ENCODE results near the gene RAPGEF4. TPM values are rescaled to one million over a fixed set of nuclear protein-coding genes. Genes with fewer than 3 reads are reported as not detected.

RAPGEF4 gene
- total RNA-seq, 2 experiments from 2014 or later, result 0.21 TPM; not detected in 1

DNA sequence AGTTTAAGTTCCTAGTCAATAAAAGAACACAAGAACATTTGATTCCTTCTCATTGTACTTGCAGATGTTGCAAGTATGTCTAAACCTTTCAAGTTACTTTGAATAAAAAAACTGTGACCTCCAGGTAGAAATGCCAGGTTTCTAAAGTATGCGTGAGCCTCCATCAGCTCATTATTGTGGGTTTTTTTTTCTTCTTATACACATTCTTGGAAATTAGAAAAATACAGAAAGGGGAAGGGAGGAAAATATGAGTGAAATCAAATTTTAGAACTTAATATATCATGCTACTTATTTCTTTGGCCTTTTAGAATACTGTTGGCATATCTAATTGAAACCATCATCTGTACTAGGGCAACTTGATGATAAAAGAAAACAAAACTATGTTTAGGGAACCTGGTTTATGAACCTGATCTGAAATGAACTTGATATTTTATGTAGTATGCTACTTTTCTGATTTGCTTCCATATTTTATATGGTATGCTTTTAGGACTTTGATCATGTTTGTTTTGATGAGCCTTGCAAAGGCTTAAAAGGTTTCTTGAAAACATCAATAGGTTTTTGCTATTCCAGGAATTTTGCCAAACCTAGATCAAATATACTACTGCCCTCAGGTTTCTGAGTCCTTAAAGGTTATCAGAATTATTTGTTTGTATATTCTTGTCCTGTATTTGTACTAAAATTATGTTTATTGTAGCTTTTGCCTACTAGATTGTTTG, 209.3 kb downstream of the RAPGEF4 start:
- Mint-ChIP-seq H3K4me1 (peaks cover 2% of the 10 kb centered on the region), H3K36me3 (no peaks in the 10 kb centered on the region), H3K4me3 (no peak overlapping the region), H3K27ac (no peak overlapping the region), H3K27me3 (peaks cover 43% of the 10 kb centered on the region), H3K9me3 (ENCODE audit: low read depth) (peaks cover 3% of the 10 kb centered on the region)
- DNase-seq, result no peak
- CTCF ChIA-PET, result no interaction called here
- no peak for ATAC-seq

DNA sequence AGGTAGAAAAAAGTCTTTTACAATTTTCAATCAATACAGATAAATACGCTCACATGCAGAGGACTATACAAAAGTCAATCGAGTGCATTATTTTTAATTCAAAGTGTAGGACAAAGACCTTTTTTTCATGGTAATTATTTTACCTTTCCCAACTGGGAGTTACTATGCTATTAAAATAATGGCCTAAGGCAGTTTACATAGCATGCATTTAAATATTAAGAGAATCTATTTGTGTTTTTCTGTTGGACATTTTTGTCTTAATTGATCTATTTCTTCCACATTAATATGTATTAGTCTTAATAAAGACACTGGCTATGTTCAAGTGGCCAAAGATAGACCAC, 209.8 kb downstream of the RAPGEF4 start:
- Mint-ChIP-seq H3K27me3 (peaks cover 39% of the 10 kb centered on the region), H3K9me3 (ENCODE audit: low read depth) (no peaks in the 10 kb centered on the region), H3K4me1 (peaks cover 2% of the 10 kb centered on the region), H3K36me3 (no peaks in the 10 kb centered on the region), H3K27ac (no peak overlapping the region), H3K4me3 (no peak overlapping the region)
- ATAC-seq (no peak), DNase-seq (no peak)
- CTCF ChIA-PET, result no interaction called here

DNA sequence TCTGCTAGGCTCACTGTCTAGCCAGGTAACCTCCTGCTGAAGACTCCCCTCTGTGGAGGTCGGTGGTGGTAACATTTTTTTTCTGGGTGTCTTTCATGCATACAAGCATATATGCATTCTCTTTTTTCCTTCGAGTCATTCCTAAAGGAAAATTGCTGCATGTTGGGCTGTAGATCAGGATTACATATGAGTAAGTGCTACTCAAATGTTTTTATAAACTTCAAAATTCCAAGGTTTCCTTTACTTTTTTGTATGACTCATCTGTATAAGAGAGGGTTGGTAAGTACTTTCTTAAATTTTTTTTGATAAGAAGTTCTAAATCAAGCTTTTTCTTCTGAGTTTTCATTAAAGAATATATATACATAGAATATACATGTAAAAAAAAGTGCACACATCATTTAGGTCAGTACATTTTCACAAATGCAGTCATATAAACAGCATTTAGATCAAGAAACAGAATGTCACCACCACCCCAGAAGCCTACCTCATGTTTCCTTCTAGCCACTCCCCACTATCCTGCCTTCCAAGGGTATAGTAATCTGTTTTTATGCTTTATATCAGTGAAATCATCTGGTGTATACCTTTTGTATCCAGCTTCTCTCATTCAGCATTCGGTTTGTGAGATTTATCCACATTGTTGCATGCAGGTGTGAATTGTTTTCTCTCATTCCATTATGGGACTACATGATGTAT, 212.0 kb downstream of the RAPGEF4 start:
- no peak overlapping the region for H3K27ac Mint-ChIP-seq
- H3K36me3 Mint-ChIP-seq, result no peaks in the 10 kb centered on the region
- no peaks in the 10 kb centered on the region for H3K9me3 Mint-ChIP-seq (ENCODE audit: low read depth)
- H3K27me3 Mint-ChIP-seq, result peaks cover 43% of the 10 kb centered on the region
- CTCF ChIA-PET, result no interaction called here
- DNase-seq (no peak), ATAC-seq (no peak)
- no peak overlapping the region for H3K4me3 Mint-ChIP-seq
- peaks cover 2% of the 10 kb centered on the region for H3K4me1 Mint-ChIP-seq

DNA sequence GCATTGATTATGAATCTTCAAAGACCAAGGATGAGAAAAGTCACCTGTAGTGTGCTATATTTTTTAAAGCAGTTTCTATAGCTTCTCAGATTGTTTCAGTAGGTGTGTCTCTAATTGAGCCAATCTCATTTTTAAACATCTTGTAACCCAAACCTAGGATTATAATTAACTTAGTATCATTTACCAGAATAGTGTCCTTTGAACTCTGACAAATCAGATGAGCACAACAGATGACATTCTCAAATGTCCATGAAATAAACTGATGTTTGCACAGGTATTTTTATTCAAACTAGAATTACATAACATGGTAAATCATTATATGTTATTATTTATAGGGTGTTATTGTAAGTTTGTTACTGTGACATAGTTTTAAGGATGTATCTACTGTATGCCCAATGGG, 213.9 kb downstream of the RAPGEF4 start:
- no peak for ATAC-seq
- H3K4me3 Mint-ChIP-seq, result no peak overlapping the region
- no peak overlapping the region for H3K27ac Mint-ChIP-seq
- CTCF ChIA-PET, result no interaction called here
- H3K9me3 Mint-ChIP-seq (ENCODE audit: low read depth), result no peaks in the 10 kb centered on the region
- peaks cover 38% of the 10 kb centered on the region for H3K27me3 Mint-ChIP-seq
- no peaks in the 10 kb centered on the region for H3K36me3 Mint-ChIP-seq
- H3K4me1 Mint-ChIP-seq, result no peaks in the 10 kb centered on the region
- no peak for DNase-seq

DNA sequence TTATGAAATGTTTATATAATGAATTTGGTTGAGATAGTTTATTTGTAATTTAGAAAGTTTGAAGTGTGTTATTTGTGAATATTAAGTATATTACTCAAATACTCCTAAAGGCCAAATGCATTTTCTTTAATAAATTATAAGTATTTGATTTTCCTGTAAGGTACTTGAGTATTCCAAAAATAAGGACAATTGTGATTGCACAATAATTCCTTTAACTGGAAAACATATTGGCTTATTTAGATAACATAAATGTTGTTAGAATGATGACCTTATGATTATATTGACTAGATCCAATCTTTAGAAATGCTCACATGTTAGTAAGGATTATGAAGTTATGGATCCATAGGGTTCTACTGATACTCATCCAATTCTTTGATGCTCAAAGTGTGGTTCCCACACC, 214.9 kb downstream of the RAPGEF4 start:
- CTCF ChIA-PET, result no interaction called here
- no peaks in the 10 kb centered on the region for H3K4me1 Mint-ChIP-seq

DNA sequence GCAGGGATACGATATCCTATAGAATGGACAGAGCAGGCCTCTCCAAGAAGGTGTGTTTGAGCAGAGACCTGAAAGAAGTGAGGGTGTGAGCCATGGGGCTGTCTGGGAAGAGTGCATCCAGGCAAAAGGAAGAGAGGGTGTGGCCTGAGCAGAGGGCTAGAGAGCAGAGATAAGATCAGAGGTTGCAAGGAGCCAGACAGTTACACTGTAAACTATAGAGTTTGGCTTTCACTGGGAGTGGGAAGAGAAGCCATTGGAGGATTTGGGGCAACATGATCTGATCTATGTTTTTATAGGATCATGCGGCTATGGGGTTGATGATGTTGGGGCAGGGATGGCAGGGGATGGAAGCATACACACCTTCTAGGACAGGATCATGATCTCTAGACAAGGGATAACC, 215.9 kb downstream of the RAPGEF4 start:
- no peaks in the 10 kb centered on the region for H3K36me3 Mint-ChIP-seq
- H3K9me3 Mint-ChIP-seq (ENCODE audit: low read depth), result no peaks in the 10 kb centered on the region
- H3K27ac Mint-ChIP-seq, result no peak overlapping the region
- peaks cover 36% of the 10 kb centered on the region for H3K27me3 Mint-ChIP-seq
- CTCF ChIA-PET, result no interaction called here
- ATAC-seq, result no peak
- no peaks in the 10 kb centered on the region for H3K4me1 Mint-ChIP-seq
- DNase-seq, result no peak
- no peak overlapping the region for H3K4me3 Mint-ChIP-seq

More for the DNA sequence above, 214.9 kb downstream of the RAPGEF4 start:
- no peak overlapping the region for H3K27ac Mint-ChIP-seq
- no peaks in the 10 kb centered on the region for H3K36me3 Mint-ChIP-seq
- H3K4me3 Mint-ChIP-seq, result no peak overlapping the region
- ATAC-seq (no peak), DNase-seq (no peak)
- H3K9me3 Mint-ChIP-seq (ENCODE audit: low read depth), result no peaks in the 10 kb centered on the region
- peaks cover 39% of the 10 kb centered on the region for H3K27me3 Mint-ChIP-seq

DNA sequence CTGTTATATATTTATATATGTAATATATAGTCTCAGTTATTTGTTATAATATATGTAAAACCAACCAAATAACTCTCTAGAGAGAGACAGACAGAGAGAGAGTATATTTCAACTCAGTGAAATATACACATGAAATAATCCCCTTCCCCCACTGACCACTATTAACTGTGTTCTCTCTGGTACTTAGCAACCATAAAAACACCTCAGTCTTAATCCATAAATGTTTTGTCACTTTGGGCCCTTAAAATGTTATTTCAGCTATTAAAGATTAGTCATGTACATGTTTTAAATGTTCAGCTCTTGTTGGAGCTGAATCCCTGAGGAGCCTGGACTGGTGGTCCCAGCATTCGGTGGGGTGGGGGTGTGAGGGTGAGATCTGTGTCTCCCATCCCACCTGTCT, 217.8 kb downstream of the RAPGEF4 start:
- CTCF ChIA-PET, result no interaction called here
- H3K27ac Mint-ChIP-seq, result no peak overlapping the region
- DNase-seq (no peak), ATAC-seq (no peak)
- H3K4me1 Mint-ChIP-seq, result no peaks in the 10 kb centered on the region
- no peak overlapping the region for H3K4me3 Mint-ChIP-seq
- no peaks in the 10 kb centered on the region for H3K9me3 Mint-ChIP-seq (ENCODE audit: low read depth)
- H3K36me3 Mint-ChIP-seq, result no peaks in the 10 kb centered on the region
- H3K27me3 Mint-ChIP-seq, result peaks cover 36% of the 10 kb centered on the region

DNA sequence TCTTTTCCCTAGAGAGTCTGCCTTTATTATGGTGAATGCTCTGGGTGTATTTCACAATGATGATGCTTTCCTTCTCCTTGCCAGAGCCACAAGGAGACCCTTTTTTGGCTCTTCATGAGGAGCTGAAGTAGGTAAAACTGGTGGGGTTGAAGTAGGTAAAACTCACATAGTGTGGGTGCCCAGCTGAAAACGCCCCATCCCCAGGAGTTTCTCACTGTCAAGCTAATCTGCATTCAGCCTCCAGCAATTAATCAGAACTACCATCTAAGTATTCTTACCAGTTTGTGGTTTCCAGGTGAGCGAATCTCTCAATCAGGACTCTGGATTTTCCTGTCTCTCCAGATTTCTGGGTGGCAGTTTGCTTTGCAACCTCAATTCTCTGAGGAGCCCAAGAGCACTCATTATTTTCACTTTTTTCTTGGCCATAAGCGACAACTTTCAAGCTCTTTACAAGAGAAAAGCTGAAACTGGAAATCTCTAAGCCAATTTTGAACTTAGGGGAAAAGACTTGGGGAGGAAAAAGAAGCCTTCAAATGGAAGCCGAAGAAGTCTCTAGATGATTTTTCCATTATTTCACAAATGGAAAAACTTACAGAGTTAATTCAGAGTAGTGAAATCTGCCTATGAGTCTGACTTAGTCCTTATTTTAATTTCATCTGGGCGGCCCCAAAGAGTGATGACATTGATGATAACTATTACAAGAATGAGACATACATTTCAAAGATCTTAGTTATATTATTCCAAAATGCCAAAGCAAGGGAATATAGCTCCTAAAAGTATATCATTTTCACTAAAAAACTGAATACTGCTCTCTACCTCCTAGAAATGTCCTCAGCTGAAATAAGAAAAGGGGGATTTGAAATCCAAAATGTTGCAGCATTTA, 218.6 kb downstream of the RAPGEF4 start:
- Mint-ChIP-seq H3K27me3 (peaks cover 39% of the 10 kb centered on the region), H3K4me3 (no peak overlapping the region), H3K36me3 (no peaks in the 10 kb centered on the region), H3K4me1 (no peaks in the 10 kb centered on the region), H3K9me3 (ENCODE audit: low read depth) (no peaks in the 10 kb centered on the region), H3K27ac (no peak overlapping the region)
- no peak for DNase-seq
- CTCF ChIA-PET, result no interaction called here
- no peak for ATAC-seq

DNA sequence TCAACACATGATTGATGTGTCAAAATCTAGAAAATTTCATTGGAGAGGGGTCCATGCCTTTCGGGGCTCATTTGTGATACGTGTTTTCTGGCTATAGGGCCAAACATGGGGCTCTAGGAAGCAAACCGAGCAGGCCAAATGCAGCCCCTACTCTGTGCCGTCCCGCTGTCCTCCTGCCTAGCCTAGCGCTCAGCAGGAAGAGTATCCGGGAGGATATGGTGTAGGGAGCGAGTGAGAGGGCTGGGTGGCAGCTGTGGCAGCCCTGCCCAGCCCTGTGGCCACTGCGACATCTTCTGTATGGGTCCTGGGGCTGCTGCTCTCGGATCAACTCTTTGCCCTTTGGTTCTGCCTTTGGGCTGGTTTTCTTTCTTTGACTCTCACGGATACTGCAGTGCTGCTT, 219.9 kb downstream of the RAPGEF4 start:
- H3K36me3 Mint-ChIP-seq, result no peaks in the 10 kb centered on the region
- peaks cover 43% of the 10 kb centered on the region for H3K27me3 Mint-ChIP-seq
- DNase-seq, result no peak
- H3K4me1 Mint-ChIP-seq, result no peaks in the 10 kb centered on the region
- no peaks in the 10 kb centered on the region for H3K9me3 Mint-ChIP-seq (ENCODE audit: low read depth)
- H3K4me3 Mint-ChIP-seq, result no peak overlapping the region
- no peak overlapping the region for H3K27ac Mint-ChIP-seq
- CTCF ChIA-PET, result interaction anchor here (0.6 kb wide), 1 partner anchor 1360 kb away, joined by 4 read pairs; no protein-coding TSS in a partner anchor
- ATAC-seq, result no peak

DNA sequence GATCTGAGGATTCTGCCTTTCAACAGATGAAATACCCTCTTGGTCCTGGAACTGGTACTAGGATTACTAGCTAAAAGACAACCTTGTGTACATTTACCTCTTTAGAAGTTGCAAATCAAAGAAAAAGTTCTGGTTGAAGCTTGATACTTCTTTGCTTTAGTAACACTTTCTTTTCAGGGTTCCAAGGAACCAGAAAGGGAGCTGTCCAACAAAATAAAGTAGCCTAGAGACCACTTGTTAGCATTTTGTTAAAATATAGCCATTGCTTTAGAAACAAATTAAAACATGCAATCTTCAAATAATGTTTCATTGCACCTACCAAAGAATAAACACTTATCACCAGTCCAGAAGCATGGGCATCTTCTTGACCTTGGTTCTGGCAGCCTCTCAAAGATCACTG, 222.1 kb downstream of the RAPGEF4 start:
- H3K4me3 Mint-ChIP-seq, result no peak overlapping the region
- H3K4me1 Mint-ChIP-seq, result peaks cover 3% of the 10 kb centered on the region
- ATAC-seq (no peak), DNase-seq (no peak)
- H3K27me3 Mint-ChIP-seq, result peaks cover 44% of the 10 kb centered on the region
- no peak overlapping the region for H3K27ac Mint-ChIP-seq
- CTCF ChIA-PET, result no interaction called here
- H3K9me3 Mint-ChIP-seq (ENCODE audit: low read depth), result no peaks in the 10 kb centered on the region
- H3K36me3 Mint-ChIP-seq, result no peaks in the 10 kb centered on the region

DNA sequence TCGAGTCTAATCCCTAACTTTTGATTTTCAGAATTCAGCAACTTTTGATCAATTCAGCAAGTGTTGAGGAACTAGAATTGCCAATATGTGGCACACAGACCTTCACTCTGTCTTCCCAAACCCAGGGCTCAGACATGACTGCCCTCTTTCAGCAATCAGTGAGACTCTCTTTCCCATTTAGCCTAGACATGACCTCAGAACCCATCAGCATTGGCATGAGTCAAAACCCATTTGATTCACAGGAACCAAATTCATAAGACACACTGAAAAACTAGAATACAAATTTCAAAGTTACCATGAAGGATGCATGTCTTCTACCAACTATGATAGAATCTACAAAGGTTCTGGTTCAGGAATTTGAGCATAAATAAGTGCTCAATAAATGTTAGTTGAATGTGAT, 226.4 kb downstream of the RAPGEF4 start:
- CTCF ChIA-PET, result no interaction called here
- DNase-seq, result no peak
- peaks cover 28% of the 10 kb centered on the region for H3K27me3 Mint-ChIP-seq
- peaks cover 5% of the 10 kb centered on the region for H3K4me1 Mint-ChIP-seq
- no peaks in the 10 kb centered on the region for H3K9me3 Mint-ChIP-seq (ENCODE audit: low read depth)
- no peak overlapping the region for H3K4me3 Mint-ChIP-seq
- ATAC-seq, result no peak
- H3K36me3 Mint-ChIP-seq, result no peaks in the 10 kb centered on the region
- no peak overlapping the region for H3K27ac Mint-ChIP-seq

DNA sequence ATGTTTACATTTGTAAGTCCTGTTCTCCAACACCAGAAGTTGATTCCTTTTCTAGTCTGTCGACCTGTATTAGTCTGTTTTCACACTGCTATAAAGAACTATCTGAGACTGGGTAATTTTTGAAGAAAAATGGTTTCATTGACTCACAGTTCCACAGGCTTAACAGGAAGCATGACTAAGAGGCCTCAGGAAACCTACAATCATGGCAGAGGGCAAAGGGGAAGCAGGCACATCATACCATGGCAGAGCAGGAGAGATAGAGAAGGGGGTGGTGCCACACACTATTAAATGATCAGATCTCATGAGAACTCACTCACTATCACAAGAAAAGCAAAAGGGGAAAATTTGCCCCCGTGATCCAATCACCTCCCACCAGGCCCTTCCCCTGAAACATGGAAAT, 227.2 kb downstream of the RAPGEF4 start:
- Mint-ChIP-seq H3K27me3 (peaks cover 25% of the 10 kb centered on the region), H3K4me3 (no peak overlapping the region), H3K36me3 (no peaks in the 10 kb centered on the region), H3K27ac (no peak overlapping the region), H3K4me1 (peaks cover 5% of the 10 kb centered on the region), H3K9me3 (ENCODE audit: low read depth) (no peaks in the 10 kb centered on the region)
- no peak for DNase-seq
- CTCF ChIA-PET, result no interaction called here
- no peak for ATAC-seq

DNA sequence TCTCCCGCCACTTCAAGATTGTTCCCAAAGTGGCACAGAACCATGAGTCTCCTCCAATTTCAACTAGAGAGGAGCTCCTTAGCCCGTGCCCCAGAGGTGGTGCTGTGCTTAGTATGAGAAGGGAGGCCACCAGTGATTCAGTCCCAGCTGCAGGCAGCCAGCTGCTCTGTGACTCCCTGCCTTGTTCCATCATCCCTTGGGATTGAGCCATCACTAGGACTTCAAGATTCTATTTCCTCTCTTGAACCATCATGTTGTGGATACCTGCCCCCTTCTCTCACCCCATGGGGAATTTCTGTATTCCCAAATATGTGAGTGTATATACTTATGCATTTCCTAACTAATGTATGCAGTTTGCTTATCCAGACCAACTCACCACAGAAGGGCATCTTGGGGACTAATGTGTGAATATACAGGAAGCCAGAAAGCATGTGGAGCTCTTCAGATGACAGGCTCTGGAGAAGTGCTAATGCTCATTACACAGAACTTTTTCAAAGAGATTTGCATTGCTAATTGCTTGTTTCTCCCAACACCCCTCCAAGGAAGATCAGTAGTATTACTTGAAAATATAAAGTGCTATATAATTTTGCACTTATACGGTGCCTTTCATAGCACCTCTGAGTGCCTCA, 229.0 kb downstream of the RAPGEF4 start:
- no peaks in the 10 kb centered on the region for H3K36me3 Mint-ChIP-seq
- ATAC-seq, result no peak
- no peaks in the 10 kb centered on the region for H3K9me3 Mint-ChIP-seq (ENCODE audit: low read depth)
- peaks cover 5% of the 10 kb centered on the region for H3K4me1 Mint-ChIP-seq
- no peak for DNase-seq
- peaks cover 19% of the 10 kb centered on the region for H3K27me3 Mint-ChIP-seq
- no peak overlapping the region for H3K4me3 Mint-ChIP-seq
- CTCF ChIA-PET, result no interaction called here
- H3K27ac Mint-ChIP-seq, result no peak overlapping the region
